Endothelial cell of umbilical vein (primary cell): ENCODE data around the gene UBTD2. TPM values are rescaled to one million over a fixed set of nuclear protein-coding genes. Genes with fewer than 3 reads are reported as not detected.

Experiments
- BruUV-seq: library from RNA; stranded (reverse); fragments of 400-500 nt; replicated peaks from 2 replicates; lab custom pipeline; 2021; lab: Mats Ljungman, UMichigan
- CTCF ChIA-PET: fragments of 300-600, 350-600 bp; sonication (Branson Sonifier 250); formaldehyde crosslinking; loops from one replicate; lab custom pipeline; 2021; ENCODE audit warnings: antibody characterized with exemption, inconsistent platforms; lab: Charles Lee
- POLR2A ChIA-PET: fragments of 300-600, 350-600 bp; sonication (Branson Sonifier 250); formaldehyde crosslinking; loops from one replicate; lab custom pipeline; 2021; ENCODE audit warnings: antibody characterized with exemption, inconsistent platforms; lab: Charles Lee
- DNase-seq: peaks from one replicate; pipeline ENCODE4 v3.0.0-alpha.2; 2011; ENCODE audit warnings: low read depth, low spot score
- FAIRE-seq: peaks from 2 replicates; lab custom pipeline; 2011; peaks lifted over from hg19 to GRCh38; lab: Jason Lieb, UNC
- H2AFZ ChIP-seq: 2 replicates; pipeline ENCODE4 v1.6.0; 2012; ENCODE audit warnings: low read depth, low read length, control low read depth, inconsistent platforms
- H3K27ac ChIP-seq: 2 replicates; pipeline ENCODE4 v1.5.1; 2011; ENCODE audit warnings: low read depth, mild to moderate bottlenecking, control low read depth, low read length, moderate library complexity; ENCODE audit not compliant: insufficient read depth
- H3K27me3 ChIP-seq, 2 experiments: 2 replicates each; pipeline versions ENCODE4 v1.6.0 to v1.6.1; 2011; ENCODE audit warnings: low read length in 2 of 2, mixed read lengths in 1 of 2; ENCODE audit not compliant: control insufficient read depth in 2 of 2, insufficient read depth in 2 of 2
- H3K36me3 ChIP-seq, 2 experiments: 2 replicates in 1 of 2; 3 replicates in 1 of 2; pipeline ENCODE4 v1.5.1; 2011; ENCODE audit warnings: low read length in 2 of 2, mild to moderate bottlenecking in 1 of 2, moderate library complexity in 1 of 2; ENCODE audit not compliant: control insufficient read depth in 2 of 2, insufficient read depth in 2 of 2; ENCODE audit errors: extremely low read depth in 1 of 2
- H3K4me1 ChIP-seq: 3 replicates; pipeline ENCODE4 v1.5.1; 2011; ENCODE audit warnings: mild to moderate bottlenecking, low read length; ENCODE audit not compliant: control insufficient read depth, insufficient read depth; ENCODE audit errors: extremely low read depth
- H3K4me2 ChIP-seq: 2 replicates; pipeline ENCODE4 v1.6.1; 2011; ENCODE audit warnings: low read length, control low read depth, mixed read lengths; ENCODE audit not compliant: insufficient read depth
- H3K4me3 ChIP-seq, 3 experiments: fragments of 200-600 bp in 1 of 3; sonication (generic), shearing (Covaris generic) in 1 of 3; replicated peaks in 1 of 3; 2 replicates each; pipeline ENCODE4 v1.5.1; 2011 to 2016; ENCODE audit warnings: control low read depth in 3 of 3, low read length in 3 of 3, mild to moderate bottlenecking in 2 of 3, inconsistent platforms in 1 of 3, low read depth in 1 of 3, moderate library complexity in 1 of 3; ENCODE audit not compliant: insufficient read depth in 1 of 3
- H3K79me2 ChIP-seq: 2 replicates; pipeline ENCODE4 v1.6.0; 2012; ENCODE audit warnings: low read length, inconsistent platforms; ENCODE audit not compliant: control insufficient read depth, insufficient read depth
- H3K9ac ChIP-seq: replicated peaks from 2 replicates; pipeline ENCODE3; 2011; ENCODE audit warnings: low read length, control low read depth; ENCODE audit not compliant: insufficient read depth; ENCODE audit errors: extremely low read depth
- H3K9me1 ChIP-seq: replicated peaks from 3 replicates; pipeline ENCODE4 v1.6.0; 2011; ENCODE audit warnings: mild to moderate bottlenecking, low read length; ENCODE audit not compliant: control insufficient read depth, insufficient read depth; ENCODE audit errors: extremely low read depth
- H3K9me3 ChIP-seq: replicated peaks from 2 replicates; pipeline ENCODE4 v1.5.1; 2012; ENCODE audit warnings: low read length, inconsistent platforms; ENCODE audit not compliant: control insufficient read depth, insufficient read depth
- H4K20me1 ChIP-seq: replicated peaks from 2 replicates; pipeline ENCODE3; 2011; ENCODE audit warnings: mild to moderate bottlenecking, low read length; ENCODE audit not compliant: control insufficient read depth, insufficient read depth; ENCODE audit errors: extremely low read depth
- EZH2 ChIP-seq: IDR thresholded peaks from 2 replicates; pipeline ENCODE4 v1.6.1; 2012; ENCODE audit warnings: borderline replicate concordance, low read depth, mild to moderate bottlenecking, moderate library complexity, low read length, inconsistent platforms; ENCODE audit not compliant: severe bottlenecking
- FOS ChIP-seq: IDR thresholded peaks from 2 replicates; pipeline ENCODE4 v1.6.1; 2011; ENCODE audit warnings: mild to moderate bottlenecking, low read length, moderate library complexity, borderline replicate concordance; ENCODE audit not compliant: insufficient read depth
- GATA2 ChIP-seq: IDR thresholded peaks from 2 replicates; pipeline ENCODE4 v1.7.0; 2011; ENCODE audit warnings: low read depth, mild to moderate bottlenecking, moderate library complexity, mixed read lengths, low read length; ENCODE audit not compliant: insufficient read length, insufficient read depth
- JUN ChIP-seq: IDR thresholded peaks from 2 replicates; pipeline ENCODE4 v1.6.1; 2011; ENCODE audit warnings: borderline replicate concordance, low read depth; ENCODE audit not compliant: insufficient read length, insufficient read depth
- MYC ChIP-seq: IDR thresholded peaks from one replicate; pipeline ENCODE4 v1.6.1; 2011; ENCODE audit warnings: mild to moderate bottlenecking, low read depth, low read length
- POLR2A ChIP-seq: IDR thresholded peaks from 2 replicates; pipeline ENCODE4 v1.6.1; 2012; ENCODE audit warnings: low read depth, mild to moderate bottlenecking, control low read depth, low read length
- POLR2AphosphoS5 ChIP-seq: IDR thresholded peaks from 2 replicates; pipeline ENCODE4 v1.6.1; 2012; ENCODE audit warnings: low read depth, mild to moderate bottlenecking, control low read depth, low read length, moderate library complexity; ENCODE audit not compliant: insufficient read depth
- dilution Hi-C: fragments of 300-500 bp; cut with MboI; formaldehyde crosslinking; loops from one replicate; pipeline ENCODE4 v1.15.0; 2019; ENCODE audit warnings: low sequenced_read_pairs; ENCODE audit not compliant: extremely low pct_ligation_motif_present
- intact Hi-C: fragments of 100-400 bp; cut with micrococcal nuclease; formaldehyde crosslinking; loops from one replicate; pipeline ENCODE4 v1.10.0; 2022
- polyA plus RNA-seq, 4 experiments: library from polyadenylated mRNA; depleted of rRNA in 3 of 4; stranded (reverse) in 3 of 4; unstranded in 1 of 4; fragments of >200 nt; gene quantifications; 2 replicates each; pipeline versions ENCODE4 v1.2.1 to v1.2.3, GENCODE V29; 2011 to 2012; ENCODE audit warnings: missing spikeins in 1 of 4
- total RNA-seq: library from RNA; stranded (reverse); gene quantifications from 2 replicates; pipeline ENCODE4 v1.2.3, GENCODE V29; 2021
- TF ChIP-seq, protein P1 (sequence below), 2 donors: IDR thresholded peaks; 1 replicate in 1 of 2; 2 replicates in 1 of 2; pipeline ENCODE4 v1.5.1; 2011; ENCODE audit warnings: low read length in 2 of 2, mild to moderate bottlenecking in 2 of 2, moderate library complexity in 2 of 2, control low read depth in 1 of 2, inconsistent platforms in 1 of 2, low read depth in 1 of 2; ENCODE audit not compliant: insufficient read depth in 1 of 2; ENCODE audit errors: extremely low read depth in 1 of 2
- TF ChIP-seq, protein P2 (sequence below): IDR thresholded peaks from 2 replicates; pipeline ENCODE4 v1.6.1; 2011; ENCODE audit not compliant: insufficient read depth, insufficient read length

Gene UBTD2
- total and polyA plus RNA-seq, 2 donors (not counting 3 experiments of a cell fraction or from before 2014, with no cell fraction given) = 10.1 to 22.6 TPM

DNA sequence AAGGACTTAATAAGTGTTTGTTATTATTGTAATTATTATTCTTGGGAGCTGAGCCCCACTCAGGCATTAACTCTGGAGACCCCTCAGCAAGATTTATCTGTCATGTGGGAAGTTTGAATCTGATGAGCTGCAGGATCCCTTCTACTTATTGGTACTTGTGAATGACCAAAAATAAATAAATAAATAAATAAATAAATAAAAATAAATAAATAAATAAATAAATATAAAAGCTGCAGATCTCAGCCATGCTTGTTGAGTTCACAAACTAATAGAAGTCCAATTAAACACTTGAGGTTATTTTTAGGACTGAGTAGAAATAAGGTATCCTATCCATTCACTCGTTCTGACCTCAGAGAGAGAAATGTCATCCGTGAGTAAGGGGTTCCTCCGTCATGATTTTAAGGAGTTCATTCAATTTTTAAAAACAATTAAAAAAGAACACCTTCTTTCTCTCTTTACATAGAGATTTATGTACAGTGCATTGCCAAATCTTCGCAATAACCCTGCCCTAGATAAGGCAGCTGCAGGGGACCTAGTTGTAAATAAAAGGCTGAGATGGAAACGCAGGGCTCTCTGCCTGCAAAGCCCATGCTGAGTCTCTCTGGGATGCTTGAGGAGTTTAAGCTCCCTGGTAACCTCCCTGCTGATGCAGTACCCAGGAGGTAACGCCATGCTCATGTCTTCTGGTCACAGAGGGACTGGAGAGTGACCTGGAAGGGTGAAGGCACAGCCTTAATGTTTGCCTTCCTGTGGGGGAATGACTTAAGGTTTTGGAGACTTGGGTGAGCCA is 88.4 kb downstream of the UBTD2 start:
- ChIA-PET CTCF (interaction anchor here (1.6 kb wide), 1 partner anchor 89 kb away, joined by 3 read pairs; no protein-coding TSS in a partner anchor), POLR2A (interaction anchor here (0.7 kb wide), 1 partner anchor 190 kb away, joined by 3 read pairs; no protein-coding TSS in a partner anchor)
- H3K9ac ChIP-seq = no peak overlapping the region
- no peak overlapping the region for H2AFZ ChIP-seq
- no peaks in the 10 kb centered on the region for H3K27me3 ChIP-seq
- no peaks in the 10 kb centered on the region for H3K9me3 ChIP-seq
- no peaks in the 10 kb centered on the region for H3K79me2 ChIP-seq
- no peak for DNase-seq
- BruUV-seq = no TSS peak
- dilution Hi-C loops = no loop called here
- H3K4me3 ChIP-seq = no peak overlapping the region
- no peak for FAIRE-seq
- no peaks in the 10 kb centered on the region for H3K9me1 ChIP-seq
- no peaks in the 10 kb centered on the region for H4K20me1 ChIP-seq
- no peaks in the 10 kb centered on the region for H3K36me3 ChIP-seq
- no peaks in the 10 kb centered on the region for H3K4me1 ChIP-seq
- TF ChIP-seq GATA2 (no peak), EZH2 (no peak), FOS (no peak), POLR2A (no peak), JUN (no peak), POLR2AphosphoS5 (no peak), MYC (no peak)
- TF ChIP-seq, protein P1, sequence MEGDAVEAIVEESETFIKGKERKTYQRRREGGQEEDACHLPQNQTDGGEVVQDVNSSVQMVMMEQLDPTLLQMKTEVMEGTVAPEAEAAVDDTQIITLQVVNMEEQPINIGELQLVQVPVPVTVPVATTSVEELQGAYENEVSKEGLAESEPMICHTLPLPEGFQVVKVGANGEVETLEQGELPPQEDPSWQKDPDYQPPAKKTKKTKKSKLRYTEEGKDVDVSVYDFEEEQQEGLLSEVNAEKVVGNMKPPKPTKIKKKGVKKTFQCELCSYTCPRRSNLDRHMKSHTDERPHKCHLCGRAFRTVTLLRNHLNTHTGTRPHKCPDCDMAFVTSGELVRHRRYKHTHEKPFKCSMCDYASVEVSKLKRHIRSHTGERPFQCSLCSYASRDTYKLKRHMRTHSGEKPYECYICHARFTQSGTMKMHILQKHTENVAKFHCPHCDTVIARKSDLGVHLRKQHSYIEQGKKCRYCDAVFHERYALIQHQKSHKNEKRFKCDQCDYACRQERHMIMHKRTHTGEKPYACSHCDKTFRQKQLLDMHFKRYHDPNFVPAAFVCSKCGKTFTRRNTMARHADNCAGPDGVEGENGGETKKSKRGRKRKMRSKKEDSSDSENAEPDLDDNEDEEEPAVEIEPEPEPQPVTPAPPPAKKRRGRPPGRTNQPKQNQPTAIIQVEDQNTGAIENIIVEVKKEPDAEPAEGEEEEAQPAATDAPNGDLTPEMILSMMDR (IDR thresholded peaks at IDR 0.05; ENCODE audit: extremely low read depth in 1 of 2, insufficient read depth in 1 of 2, low read depth in 1 of 2, low read length in 2 of 2) = no peak
- TF ChIP-seq, protein P2, sequence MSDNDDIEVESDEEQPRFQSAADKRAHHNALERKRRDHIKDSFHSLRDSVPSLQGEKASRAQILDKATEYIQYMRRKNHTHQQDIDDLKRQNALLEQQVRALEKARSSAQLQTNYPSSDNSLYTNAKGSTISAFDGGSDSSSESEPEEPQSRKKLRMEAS = no peak
- intact Hi-C loops = no loop called here
- H3K4me2 ChIP-seq = no peak overlapping the region
- H3K27ac ChIP-seq = no peak overlapping the region
